HCT116 (cell line): Measurements from ENCODE around the gene LGR6. TPM values are rescaled to one million over a fixed set of nuclear protein-coding genes. Genes with fewer than 3 reads are reported as not detected.

ENCODE experiments used
- ATAC-seq: fragments of 200-7000 bp; cut with Tn5 transposase; 2 replicates; pipeline ENCODE4 v1.9.1; 2020; ENCODE audit warnings: mild to moderate bottlenecking, moderate library complexity
- BruUV-seq: library from RNA; stranded (reverse); fragments of 400-500 nt; replicated peaks from 2 replicates; lab custom pipeline; 2021; lab: Mats Ljungman, UMichigan
- CTCF ChIA-PET: fragments of 300-600 bp; sonication (Branson Sonifier 250); formaldehyde crosslinking; loops from one replicate; lab custom pipeline; 2021; ENCODE audit warnings: antibody characterized with exemption; lab: Charles Lee
- POLR2A ChIA-PET: fragments of 300-600, 350-600 bp; sonication (Branson Sonifier 250); formaldehyde crosslinking; loops from one replicate; lab custom pipeline; 2021; ENCODE audit warnings: antibody characterized with exemption; lab: Charles Lee
- RAD21 ChIA-PET, 2 experiments: fragments of 300-600 bp; sonication (Branson Sonifier 250); formaldehyde crosslinking; loops; one replicate each; lab custom pipeline; 2023; ENCODE audit warnings: low total read pairs in 2 of 2; ENCODE audit not compliant: uncharacterized antibody in 2 of 2, unreplicated experiment in 2 of 2, low non-redundant PET in 1 of 2; lab: Charles Lee
- DNase-seq: peaks from one replicate; pipeline ENCODE4 v3.0.0-alpha.2; 2010; ENCODE audit warnings: low read depth, low spot score
- H2AFZ ChIP-seq: fragments of 200-600 bp; shearing (Covaris generic), sonication (generic); 2 replicates; pipeline ENCODE4 v1.6.1; 2017; ENCODE audit warnings: low read depth, mixed run types, mixed read lengths, antibody characterized with exemption, low read length; ENCODE audit not compliant: poor library complexity, severe bottlenecking
- H3K27ac ChIP-seq: 2 replicates; pipeline ENCODE4 v1.5.1; 2012; ENCODE audit warnings: low read depth, low read length
- H3K27me3 ChIP-seq: fragments of 200-600 bp; sonication (generic); 2 replicates; pipeline ENCODE4 v1.6.1; 2016; ENCODE audit warnings: mixed run types, low read length, mixed read lengths; ENCODE audit not compliant: insufficient read depth
- H3K36me3 ChIP-seq, 2 experiments: fragments of 200-500 bp in 1 of 2; fragments of 200-600 bp in 1 of 2; sonication (Bioruptor generic) in 1 of 2; sonication (generic) in 1 of 2; 2 replicates each; pipeline versions ENCODE4 v1.5.1 to v1.6.1; 2014 to 2016; ENCODE audit warnings: low read length in 2 of 2, inconsistent platforms in 1 of 2, mixed read lengths in 1 of 2, mixed run types in 1 of 2; ENCODE audit not compliant: insufficient read depth in 2 of 2, control insufficient read depth in 1 of 2
- H3K4me1 ChIP-seq, 2 experiments: fragments of 200-600 bp in 1 of 2; sonication (generic) in 1 of 2; 2 replicates each; pipeline versions ENCODE4 v1.5.1 to v1.6.1; 2012 to 2017; ENCODE audit warnings: low read length in 2 of 2, inconsistent platforms in 1 of 2, mild to moderate bottlenecking in 1 of 2, mixed read lengths in 1 of 2, mixed run types in 1 of 2, moderate library complexity in 1 of 2; ENCODE audit not compliant: insufficient read depth in 2 of 2, control insufficient read depth in 1 of 2
- H3K4me2 ChIP-seq: fragments of 200-600 bp; sonication (generic); 2 replicates; pipeline ENCODE4 v1.6.1; 2017; ENCODE audit warnings: mixed run types, low read length, mixed read lengths
- H3K4me3 ChIP-seq, 2 experiments: fragments of 200-600 bp in 1 of 2; sonication (generic) in 1 of 2; replicated peaks in 1 of 2; 2 replicates each; pipeline ENCODE4 v1.5.1; 2011 to 2016; ENCODE audit warnings: low read length in 2 of 2, control low read depth in 1 of 2, low read depth in 1 of 2, mild to moderate bottlenecking in 1 of 2, mixed read lengths in 1 of 2, mixed run types in 1 of 2
- H3K79me2 ChIP-seq: fragments of 200-600 bp; sonication (generic); 2 replicates; pipeline ENCODE4 v1.6.1; 2017; ENCODE audit warnings: mild to moderate bottlenecking, mixed run types, low read length, moderate library complexity, mixed read lengths; ENCODE audit not compliant: insufficient read depth
- H3K9ac ChIP-seq: fragments of 200-600 bp; sonication (generic); 2 replicates; pipeline ENCODE4 v1.6.1; 2016; ENCODE audit warnings: low read length, mixed read lengths
- H3K9me2 ChIP-seq: fragments of 200-600 bp; sonication (generic), shearing (Covaris generic); 2 replicates; pipeline ENCODE4 v1.6.1; 2017; ENCODE audit warnings: mixed run types, mild to moderate bottlenecking, moderate library complexity; ENCODE audit not compliant: insufficient read depth
- H3K9me3 ChIP-seq, 2 experiments: fragments of 200-500 bp in 1 of 2; fragments of 200-600 bp in 1 of 2; sonication (Bioruptor generic) in 1 of 2; sonication (generic) in 1 of 2; 2 replicates each; pipeline ENCODE4 v1.6.1; 2014 to 2017; ENCODE audit warnings: low read length in 2 of 2, mixed read lengths in 2 of 2, inconsistent platforms in 1 of 2, low read depth in 1 of 2, mild to moderate bottlenecking in 1 of 2, mixed run types in 1 of 2, moderate library complexity in 1 of 2; ENCODE audit not compliant: control insufficient read depth in 1 of 2, insufficient read depth in 1 of 2
- H4K20me1 ChIP-seq: fragments of 200-600 bp; sonication (generic), shearing (Covaris generic); 2 replicates; pipeline ENCODE4 v1.6.1; 2017; ENCODE audit warnings: mixed run types, mild to moderate bottlenecking, moderate library complexity; ENCODE audit not compliant: insufficient read depth
- ATF3 ChIP-seq: IDR thresholded peaks from 2 replicates; pipeline ENCODE4 v1.6.1; 2012
- CBX3 ChIP-seq: IDR thresholded peaks from 2 replicates; pipeline ENCODE4 v1.6.1; 2012; ENCODE audit warnings: low read depth
- EGR1 ChIP-seq: IDR thresholded peaks from 2 replicates; pipeline ENCODE4 v1.6.1; 2012; ENCODE audit warnings: low read depth
- JUND ChIP-seq: IDR thresholded peaks from 2 replicates; pipeline ENCODE4 v1.6.1; 2012
- POLR2A ChIP-seq: IDR thresholded peaks from 2 replicates; pipeline ENCODE4 v1.7.0; 2011; ENCODE audit warnings: borderline replicate concordance; ENCODE audit not compliant: insufficient read depth, insufficient read length; ENCODE audit errors: extremely low read depth
- POLR2AphosphoS5 ChIP-seq: IDR thresholded peaks from 2 replicates; pipeline ENCODE4 v1.6.1; 2011; ENCODE audit warnings: mild to moderate bottlenecking, low read depth, low read length, moderate library complexity
- SRF ChIP-seq: IDR thresholded peaks from 2 replicates; pipeline ENCODE4 v1.6.1; 2012; ENCODE audit warnings: low read depth
- TCF7L2 ChIP-seq: IDR thresholded peaks from 2 replicates; pipeline ENCODE4 v1.7.0; 2011; ENCODE audit warnings: borderline replicate concordance, inconsistent platforms; ENCODE audit not compliant: insufficient read depth, insufficient read length; ENCODE audit errors: extremely low read depth
- YY1 ChIP-seq: IDR thresholded peaks from 2 replicates; pipeline ENCODE4 v1.6.1; 2011; ENCODE audit warnings: low read length, low read depth, moderate library complexity, mild to moderate bottlenecking; ENCODE audit not compliant: insufficient replicate concordance; ENCODE audit errors: extremely low read depth
- ZFX ChIP-seq: fragments of 450-650 bp; IDR thresholded peaks from 2 replicates; pipeline ENCODE4 v1.6.1; 2017
- ZNF274 ChIP-seq: fragments of 200-500 bp; sonication (Bioruptor generic); IDR thresholded peaks from 2 replicates; pipeline ENCODE4 v1.6.1; 2014; ENCODE audit warnings: mild to moderate bottlenecking, low read depth, low read length, inconsistent platforms
- intact Hi-C: fragments of 100-400 bp; cut with micrococcal nuclease; formaldehyde crosslinking; loops from 2 replicates; pipeline ENCODE4 v1.10.0; 2022
- total RNA-seq: library from RNA; stranded (reverse); gene quantifications from one replicate; pipeline ENCODE4 v1.2.1, GENCODE V29; 2021; ENCODE audit not compliant: unreplicated experiment
- TF ChIP-seq, protein P1 (sequence below): IDR thresholded peaks from 2 replicates; pipeline ENCODE4 v1.6.1; 2011; ENCODE audit warnings: mild to moderate bottlenecking, low read length, moderate library complexity; ENCODE audit not compliant: insufficient replicate concordance; ENCODE audit errors: extremely low read depth

Gene LGR6
- total RNA-seq, 1 experiment from 2014 or later = 0.20 TPM

- BruUV-seq = no TSS peak
- H3K27ac ChIP-seq = no peak overlapping the region
- no peak for TF ChIP-seq YY1
- TF ChIP-seq CBX3 = no peak
- TF ChIP-seq ZFX = no peak
- no peak for TF ChIP-seq POLR2A
- TF ChIP-seq, protein P1, sequence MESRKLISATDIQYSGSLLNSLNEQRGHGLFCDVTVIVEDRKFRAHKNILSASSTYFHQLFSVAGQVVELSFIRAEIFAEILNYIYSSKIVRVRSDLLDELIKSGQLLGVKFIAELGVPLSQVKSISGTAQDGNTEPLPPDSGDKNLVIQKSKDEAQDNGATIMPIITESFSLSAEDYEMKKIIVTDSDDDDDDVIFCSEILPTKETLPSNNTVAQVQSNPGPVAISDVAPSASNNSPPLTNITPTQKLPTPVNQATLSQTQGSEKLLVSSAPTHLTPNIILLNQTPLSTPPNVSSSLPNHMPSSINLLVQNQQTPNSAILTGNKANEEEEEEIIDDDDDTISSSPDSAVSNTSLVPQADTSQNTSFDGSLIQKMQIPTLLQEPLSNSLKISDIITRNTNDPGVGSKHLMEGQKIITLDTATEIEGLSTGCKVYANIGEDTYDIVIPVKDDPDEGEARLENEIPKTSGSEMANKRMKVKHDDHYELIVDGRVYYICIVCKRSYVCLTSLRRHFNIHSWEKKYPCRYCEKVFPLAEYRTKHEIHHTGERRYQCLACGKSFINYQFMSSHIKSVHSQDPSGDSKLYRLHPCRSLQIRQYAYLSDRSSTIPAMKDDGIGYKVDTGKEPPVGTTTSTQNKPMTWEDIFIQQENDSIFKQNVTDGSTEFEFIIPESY = no peak
- no peak overlapping the region for H3K9ac ChIP-seq
- no peaks in the 10 kb centered on the region for H3K9me3 ChIP-seq
- ATAC-seq (no peak), DNase-seq (no peak)
- no peak overlapping the region for H3K4me3 ChIP-seq
- ChIA-PET CTCF (interaction anchor here (1.7 kb wide), 1 partner anchor 11 kb away, joined by 5 read pairs; no protein-coding TSS in a partner anchor), RAD21 (no interaction called here), POLR2A (no interaction called here)
- intact Hi-C loops = no loop called here
- peaks cover 6 to 9% of the 10 kb centered on the region in 2 experiments; a peak in 3 of 4 replicates for H3K4me1 ChIP-seq
- no peak overlapping the region for H2AFZ ChIP-seq
- no peaks in the 10 kb centered on the region for H3K36me3 ChIP-seq
- H3K9me2 ChIP-seq = no peaks in the 10 kb centered on the region
- H3K27me3 ChIP-seq = peaks cover 23% of the 10 kb centered on the region; the same call in 1 of the 2 replicates
- no peaks in the 10 kb centered on the region for H3K79me2 ChIP-seq
- H4K20me1 ChIP-seq = no peaks in the 10 kb centered on the region
- H3K4me2 ChIP-seq = no peak overlapping the region
These were observed 17.4 kb downstream of the LGR6 start for GRCh38 chr1:202210969-202211368.

- H3K4me2 ChIP-seq = no peak overlapping the region
- no peaks in the 10 kb centered on the region for H3K36me3 ChIP-seq
- no peaks in the 10 kb centered on the region for H3K9me3 ChIP-seq
- H3K9ac ChIP-seq = no peak overlapping the region
- peaks cover 0 to 6% of the 10 kb centered on the region in 2 experiments; a peak in 2 of 4 replicates for H3K4me1 ChIP-seq
- no TSS peak for BruUV-seq
- H3K27ac ChIP-seq = no peak overlapping the region
- peaks cover 42% of the 10 kb centered on the region; the same call in 1 of the 2 replicates for H3K27me3 ChIP-seq
- intact Hi-C loops = no loop called here
- no peaks in the 10 kb centered on the region for H3K79me2 ChIP-seq
- RAD21 ChIA-PET = no interaction called here
- peak overlapping the region; percentile 18 for H2AFZ ChIP-seq
- H3K9me2 ChIP-seq = no peaks in the 10 kb centered on the region
- ATAC-seq (no peak), DNase-seq (no peak)
- H3K4me3 ChIP-seq = no peak overlapping the region
- no peaks in the 10 kb centered on the region for H4K20me1 ChIP-seq
- CTCF ChIA-PET = interaction anchor here (0.8 to 2.2 kb wide), 4 partner anchors 13 to 101 kb away, joined by 3 to 6 read pairs (median 4); no protein-coding TSS in a partner anchor
- POLR2A ChIA-PET = interaction anchor here (0.6 kb wide), 1 partner anchor 88 kb away, joined by 3 read pairs; no protein-coding TSS in a partner anchor
- no peak for TF ChIP-seq ZNF274
- no peak for TF ChIP-seq EGR1
- no peak for TF ChIP-seq SRF
- TF ChIP-seq POLR2A = no peak
- no peak for TF ChIP-seq JUND
- TF ChIP-seq YY1 = no peak
- no peak for TF ChIP-seq TCF7L2
- TF ChIP-seq, protein P1 = no peak
- TF ChIP-seq POLR2AphosphoS5 = no peak
- no peak for TF ChIP-seq ATF3
- no peak for TF ChIP-seq ZFX
These were observed 19.2 kb downstream of the LGR6 start for GRCh38 chr1:202212787-202213186.
